GM21515 (cell line): Measurements from ENCODE around the gene PDK2.

Experiments used
- ATAC-seq: cut with Tn5 transposase; IDR thresholded peaks from one replicate; pipeline ENCODE4 v1.9.1; 2021; ENCODE audit not compliant: unreplicated experiment

The PDK2 gene

GRCh38 chr17:50078430-50078829 is 16.7 kb upstream of the PDK2 start:
- ATAC-seq = no peak

GRCh38 chr17:50079334-50080095 is 15.6 kb upstream of the PDK2 start:
- ATAC-seq = no peak

GRCh38 chr17:50080096-50080480 is 15.1 kb upstream of the PDK2 start:
- no peak for ATAC-seq

- ATAC-seq = no peak
Observed at GRCh38 chr17:50080827-50081226, 14.3 kb upstream of the PDK2 start.

- no peak for ATAC-seq
Observed at GRCh38 chr17:50081757-50082156, 13.4 kb upstream of the PDK2 start.

- peak; percentile 63 for ATAC-seq
Observed at GRCh38 chr17:50087246-50087911, 7.8 kb upstream of the PDK2 start.

GRCh38 chr17:50087912-50088405 is 7.2 kb upstream of the PDK2 start:
- ATAC-seq = no peak

GRCh38 chr17:50088952-50089825 is 6.0 kb upstream of the PDK2 start:
- no peak for ATAC-seq

- no peak for ATAC-seq
Observed at GRCh38 chr17:50090071-50090470, 5.1 kb upstream of the PDK2 start.

- ATAC-seq = no peak
Observed at GRCh38 chr17:50090971-50091917, 3.9 kb upstream of the PDK2 start.

GRCh38 chr17:50091918-50092285 is 3.2 kb upstream of the PDK2 start:
- ATAC-seq = no peak

- no peak for ATAC-seq
Observed at GRCh38 chr17:50093246-50093645, 1.9 kb upstream of the PDK2 start.

GRCh38 chr17:50093807-50094206 is 1.3 kb upstream of the PDK2 start:
- no peak for ATAC-seq

GRCh38 chr17:50094243-50094752 is 853 bp upstream of the PDK2 start:
- ATAC-seq = peak; percentile 40

- ATAC-seq = no peak
Observed at GRCh38 chr17:50095626-50096037, 481 bp downstream of the PDK2 start.

GRCh38 chr17:50096092-50096491 is 941 bp downstream of the PDK2 start:
- no peak for ATAC-seq

GRCh38 chr17:50096758-50097157 is 1.6 kb downstream of the PDK2 start:
- ATAC-seq = no peak

GRCh38 chr17:50097455-50097854 is 2.3 kb downstream of the PDK2 start:
- ATAC-seq = no peak

GRCh38 chr17:50097926-50098325 is 2.8 kb downstream of the PDK2 start:
- ATAC-seq = no peak

- ATAC-seq = no peak
Observed at GRCh38 chr17:50098583-50098982, 3.4 kb downstream of the PDK2 start.
